ENCODE measurements around the gene HOMER2. TPM values are rescaled to one million over a fixed set of nuclear protein-coding genes. Genes with fewer than 3 reads are reported as not detected.
"Not testable (repeated sequence)": the region's sequence is repeated elsewhere in the genome, so short reads cannot be mapped to it uniquely, and the experiment has no call there.

HOMER2 gene
- total RNA-seq = 10 to 100 TPM in 1 of 4 donors, 1 to 10 TPM in 2, under 1 TPM in 1; 0.40 to 25.1 (median 6.1) TPM

- intact Hi-C loops (cut with DNase I; ENCODE audit: low total_unique reads) = no loop called here
- H3K36me3 ChIP-seq = no peaks in the 10 kb centered on the region
- H3K27ac ChIP-seq = peak within 1 kb of the TSS; percentile 38 to 48 (median 42)
- peaks cover 36% of the 10 kb centered on the region for H3K27me3 ChIP-seq
- no peaks in the 10 kb centered on the region for H3K9me3 ChIP-seq
- H3K4me3 ChIP-seq = peak within 1 kb of the TSS; percentile 29 to 65 (median 44)
- in situ Hi-C loops (cut with MboI; ENCODE audit: low pct_ligation_motif_present in 1 of 4, low pct_unique_long_range_greater_than_20kb in 1 of 4, low sequenced_read_pairs in 3 of 4) = loop anchor here in 1 of 4 donors (25.0 kb wide), 1 partner anchor 90 kb away; no protein-coding TSS in a partner anchor
- TF ChIP-seq CTCF (IDR thresholded peaks at IDR 0.05) (no peak), POLR2A (IDR thresholded peaks at IDR 0.05) (no peak), EP300 (IDR thresholded peaks at IDR 0.05; ENCODE audit: low read depth) (no peak), POLR2AphosphoS5 (IDR thresholded peaks at IDR 0.05) (no peak)
- peaks cover 0 to 12% (median 6%) of the 10 kb centered on the region in 4 donors for H3K4me1 ChIP-seq
- WGBS, 2 donors (ENCODE audit: low coverage in 1 of 2) = 3% methylated on average over 90 of the region's 119 CpGs; no CpG with 5 or more reads in 1 of the 2 donors
- DNase-seq = peak; percentile 15
Measured at GRCh38 chr15:82952158-82953081, at the start of gene HOMER2. TSS of gene HOMER2 (minus strand) at chr15:82952720. CDS start at chr15:82952535, 185 bp downstream.

- H3K4me1 ChIP-seq; H3K27ac ChIP-seq; H3K27me3 ChIP-seq; DNase-seq; H3K4me3 ChIP-seq; H3K9me3 ChIP-seq; intact Hi-C loops (cut with DNase I; ENCODE audit: low total_unique reads): not testable (repeated sequence)
- peaks cover 0 to 12% (median 5%) of the 10 kb centered on the region in 4 donors for H3K36me3 ChIP-seq
- in situ Hi-C loops (cut with MboI; ENCODE audit: low pct_ligation_motif_present in 1 of 4, low pct_unique_long_range_greater_than_20kb in 1 of 4, low sequenced_read_pairs in 3 of 4) = loop anchor here (10.0 to 25.0 kb wide), 3 partner anchors 146 to 463 kb away; partner anchors contain the start of gene RPS17 (in 4 of the 4)
- 87% methylated on average over 3 of the region's 3 CpGs; no CpG with 5 or more reads in 1 of the 2 donors for WGBS, 2 donors (ENCODE audit: low coverage in 1 of 2)
Measured at GRCh38 chr15:83000672-83001031, 48.1 kb upstream of the HOMER2 start.

GRCh38 chr15:82999905-83000671 lies 47.6 kb upstream of the HOMER2 start:
- intact Hi-C loops (cut with DNase I; ENCODE audit: low total_unique reads) (loop anchor here (10.0 kb wide), 1 partner anchor 145 kb away; no protein-coding TSS in a partner anchor), in situ Hi-C loops (cut with MboI; ENCODE audit: low pct_ligation_motif_present in 1 of 4, low pct_unique_long_range_greater_than_20kb in 1 of 4, low sequenced_read_pairs in 3 of 4) (loop anchor here (10.0 to 25.0 kb wide), 3 partner anchors 145 to 463 kb away; partner anchors contain the start of gene RPS17 (in 4 of the 4))
- H3K27ac ChIP-seq = peak overlapping the region in 2 of 4 donors; percentile 32 to 33
- H3K9me3 ChIP-seq = no peaks in the 10 kb centered on the region
- WGBS, 2 donors (ENCODE audit: low coverage in 1 of 2) = 8 to 22% methylated on average over 5 to 6 of the region's 6 CpGs
- H3K4me1 ChIP-seq = peaks cover 0 to 9% (median 3%) of the 10 kb centered on the region in 4 donors
- H3K4me3 ChIP-seq = peak overlapping the region in 1 of 4 donors; percentile 31
- peak; percentile 19 to 41 (median 26) for TF ChIP-seq CTCF (IDR thresholded peaks at IDR 0.05)
- no peak for TF ChIP-seq POLR2AphosphoS5 (IDR thresholded peaks at IDR 0.05)
- no peaks in the 10 kb centered on the region for H3K27me3 ChIP-seq
- peaks cover 0 to 12% (median 3%) of the 10 kb centered on the region in 4 donors for H3K36me3 ChIP-seq
- DNase-seq = no peak

GRCh38 chr15:82999426-82999825 lies 46.9 kb upstream of the HOMER2 start:
- H3K4me1 ChIP-seq = peaks cover 0 to 9% (median 3%) of the 10 kb centered on the region in 4 donors
- no peak overlapping the region for H3K27ac ChIP-seq
- 81 to 87% methylated on average over 4 to 6 of the region's 6 CpGs for WGBS, 2 donors (ENCODE audit: low coverage in 1 of 2)
- H3K27me3 ChIP-seq = no peaks in the 10 kb centered on the region
- no peaks in the 10 kb centered on the region for H3K9me3 ChIP-seq
- in situ Hi-C loops (cut with MboI; ENCODE audit: low pct_ligation_motif_present in 1 of 4, low pct_unique_long_range_greater_than_20kb in 1 of 4, low sequenced_read_pairs in 3 of 4) = no loop called here
- intact Hi-C loops (cut with DNase I; ENCODE audit: low total_unique reads) = loop anchor here (10.0 kb wide), 1 partner anchor 145 kb away; no protein-coding TSS in a partner anchor
- H3K4me3 ChIP-seq = no peak overlapping the region
- H3K36me3 ChIP-seq = peaks cover 0 to 5% (median 0%) of the 10 kb centered on the region in 4 donors
- no peak for DNase-seq
- TF ChIP-seq EP300 (IDR thresholded peaks at IDR 0.05; ENCODE audit: low read depth) (no peak), POLR2A (IDR thresholded peaks at IDR 0.05) (no peak), POLR2AphosphoS5 (IDR thresholded peaks at IDR 0.05) (no peak), CTCF (IDR thresholded peaks at IDR 0.05) (no peak)
